ENCODE measurements around the gene MAPKAP1.

The MAPKAP1 gene

GRCh38 chr9:125532412-125532811, 174.6 kb downstream of the MAPKAP1 start:
- DNase-seq = no peak

DNA sequence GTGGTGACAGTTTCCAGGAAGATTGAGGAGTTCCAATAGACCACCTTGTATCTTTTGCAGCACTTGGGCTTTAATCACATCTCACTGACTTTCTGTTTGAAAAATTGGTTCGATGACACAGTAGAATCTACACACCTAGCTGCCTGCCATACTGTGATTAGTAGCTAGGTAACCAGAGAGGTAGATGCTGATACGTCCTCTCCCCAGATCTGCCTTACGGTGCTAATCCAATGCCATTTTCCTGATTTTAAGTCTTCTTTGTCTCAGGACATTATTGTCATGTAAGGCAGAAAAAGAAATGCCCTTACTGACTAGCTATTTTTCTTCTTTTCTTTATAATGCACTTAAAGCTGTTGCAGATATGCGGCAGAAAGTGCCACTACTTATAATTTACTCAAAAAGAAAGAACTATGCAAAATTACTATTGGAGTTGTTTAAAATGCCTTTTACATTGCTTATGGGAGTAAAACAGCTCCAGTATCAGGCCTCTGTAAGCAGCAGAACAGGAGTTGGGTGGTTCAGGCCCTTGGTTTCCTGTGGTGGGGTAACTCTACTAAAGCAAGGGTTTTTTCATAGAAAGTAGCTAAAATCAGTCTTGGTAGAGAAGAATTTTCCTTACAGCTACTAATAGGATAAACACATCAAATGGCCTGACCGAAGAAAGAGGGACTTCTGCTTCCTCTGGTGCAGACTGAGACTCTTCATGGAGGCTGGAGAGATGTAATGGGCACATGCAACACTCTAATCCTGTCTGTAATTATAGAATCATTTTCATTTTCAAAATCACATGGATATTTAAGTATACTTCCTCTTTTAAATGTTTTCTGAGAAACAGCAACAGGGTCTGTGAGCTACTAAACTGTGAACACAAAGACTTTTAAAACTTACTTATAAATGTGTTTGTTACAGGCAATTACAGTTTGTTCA, 177.2 kb downstream of the MAPKAP1 start:
- no peak for DNase-seq

- DNase-seq = no peak
These were observed 177.9 kb downstream of the MAPKAP1 start for GRCh38 chr9:125529107-125529506.

GRCh38 chr9:125527471-125528002, 179.5 kb downstream of the MAPKAP1 start:
- DNase-seq = no peak

- DNase-seq = no peak
These were observed 180.9 kb downstream of the MAPKAP1 start for GRCh38 chr9:125525921-125526631.

DNA sequence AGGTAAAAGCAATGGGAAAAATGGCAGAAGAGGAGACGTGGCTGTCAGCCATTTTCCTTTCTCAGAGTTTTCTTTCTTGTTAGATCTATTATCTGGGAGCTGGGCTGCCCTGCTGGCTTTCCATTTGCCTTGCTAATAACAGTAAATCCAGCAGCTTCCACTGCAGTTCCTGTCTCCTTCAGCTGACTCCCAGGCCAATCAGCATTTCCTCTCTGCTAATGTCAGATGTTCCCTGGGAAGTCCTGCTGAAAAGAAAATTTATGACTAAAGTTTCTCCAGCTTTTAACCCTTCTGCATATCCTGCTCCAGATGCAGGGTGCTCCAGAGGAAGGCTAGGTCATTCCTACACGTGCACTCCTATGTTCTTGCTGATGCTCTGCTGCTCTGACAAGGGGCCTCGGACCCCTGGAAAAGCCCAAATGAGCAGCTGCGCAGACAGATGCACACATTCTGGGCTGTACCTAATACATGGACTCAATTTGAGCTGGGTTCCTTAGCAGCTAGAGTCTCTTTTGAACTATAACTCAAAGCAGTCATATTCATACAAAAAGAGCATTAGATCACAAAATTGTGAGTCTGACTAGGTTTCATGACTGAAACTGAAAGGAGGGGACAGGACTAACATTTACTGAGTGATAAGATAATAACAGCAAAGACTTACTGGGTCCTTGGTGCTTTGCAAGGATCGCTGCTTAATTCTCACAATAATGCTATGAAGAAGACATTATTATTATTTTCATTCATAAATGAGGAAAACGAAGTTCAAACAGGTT, 182.2 kb downstream of the MAPKAP1 start:
- DNase-seq = no peak

GRCh38 chr9:125523681-125524080, 183.3 kb downstream of the MAPKAP1 start:
- DNase-seq = no peak

- DNase-seq = no peak
These were observed 184.7 kb downstream of the MAPKAP1 start for GRCh38 chr9:125522328-125522725.

DNA sequence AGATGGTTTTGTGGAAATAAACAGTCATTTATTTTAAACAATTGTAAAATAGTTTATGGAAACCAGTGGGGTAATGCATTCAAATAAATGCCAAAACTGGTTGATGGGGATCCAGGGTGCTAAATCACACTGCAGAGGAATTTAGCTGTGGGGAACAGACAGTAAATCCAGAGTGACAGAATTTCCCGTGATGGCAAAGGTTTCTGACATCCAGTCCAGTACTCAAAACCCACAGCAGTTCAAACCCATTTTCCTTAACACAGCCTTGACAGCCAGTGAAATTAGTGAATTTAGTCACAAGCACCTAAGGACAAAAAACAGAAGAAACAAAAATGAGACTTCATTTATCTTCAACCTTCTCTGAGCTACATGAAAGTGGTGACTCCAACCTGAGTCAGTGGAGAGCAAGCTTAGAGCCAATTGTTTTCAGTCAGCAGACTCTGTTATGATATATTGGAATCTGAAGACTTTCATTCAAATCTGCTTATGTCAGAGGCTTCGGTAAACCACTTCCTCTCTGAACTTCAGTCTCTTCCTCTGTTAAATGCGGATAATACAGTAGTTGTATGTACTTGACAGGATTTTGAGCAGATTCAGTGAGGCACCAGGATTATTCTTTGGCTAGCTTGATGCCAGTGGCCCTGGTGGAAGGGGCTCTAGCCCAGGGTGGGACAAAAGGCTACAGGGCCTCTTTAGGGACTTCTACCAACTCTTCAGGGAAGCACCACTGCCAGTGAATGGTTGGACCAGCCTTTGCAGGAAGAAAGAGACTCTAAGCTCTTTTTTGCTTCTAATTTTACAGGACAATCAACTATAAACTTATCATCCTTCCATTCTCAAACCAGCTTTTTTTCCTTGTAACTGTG, 185.3 kb downstream of the MAPKAP1 start:
- no peak for DNase-seq

DNA sequence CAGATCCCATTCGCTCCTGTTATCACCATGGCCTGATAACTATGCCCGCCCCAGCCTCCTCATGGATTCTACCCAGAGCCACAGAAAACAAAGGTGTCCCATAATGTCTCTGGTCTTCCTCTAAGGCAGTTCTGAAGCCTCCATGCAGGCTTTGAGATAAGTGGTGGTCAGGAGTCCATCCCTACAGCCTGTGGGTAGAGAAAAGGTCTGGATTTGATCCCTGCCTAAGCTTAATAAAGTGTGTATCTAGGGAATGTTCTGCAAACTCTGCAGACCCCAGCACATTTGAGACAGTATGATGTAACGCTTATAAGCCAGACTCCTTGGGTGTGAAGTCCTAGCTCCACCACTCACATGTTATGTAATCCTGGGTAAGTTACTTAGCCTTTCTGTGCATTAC, 187.3 kb downstream of the MAPKAP1 start:
- no peak for DNase-seq

DNA sequence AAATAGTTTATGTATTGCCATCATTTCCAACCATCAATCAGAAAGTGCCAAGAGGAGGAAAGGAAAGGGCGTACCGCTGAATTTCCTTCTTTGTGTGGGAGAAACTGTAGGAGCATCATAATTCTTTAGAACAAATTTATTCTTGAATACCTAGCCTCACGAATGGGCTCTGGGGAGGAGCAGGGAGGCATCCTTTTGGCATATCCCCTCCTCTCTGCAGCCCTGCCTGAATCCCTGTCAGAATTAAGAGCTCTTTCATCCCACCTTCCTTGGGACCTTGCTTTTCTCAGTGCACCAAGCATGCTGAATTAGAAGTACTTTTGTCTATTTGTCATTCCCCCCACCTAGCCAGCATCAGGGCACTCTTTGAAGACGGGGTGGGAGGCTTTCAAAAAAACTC, 189.4 kb downstream of the MAPKAP1 start:
- DNase-seq = no peak

DNA sequence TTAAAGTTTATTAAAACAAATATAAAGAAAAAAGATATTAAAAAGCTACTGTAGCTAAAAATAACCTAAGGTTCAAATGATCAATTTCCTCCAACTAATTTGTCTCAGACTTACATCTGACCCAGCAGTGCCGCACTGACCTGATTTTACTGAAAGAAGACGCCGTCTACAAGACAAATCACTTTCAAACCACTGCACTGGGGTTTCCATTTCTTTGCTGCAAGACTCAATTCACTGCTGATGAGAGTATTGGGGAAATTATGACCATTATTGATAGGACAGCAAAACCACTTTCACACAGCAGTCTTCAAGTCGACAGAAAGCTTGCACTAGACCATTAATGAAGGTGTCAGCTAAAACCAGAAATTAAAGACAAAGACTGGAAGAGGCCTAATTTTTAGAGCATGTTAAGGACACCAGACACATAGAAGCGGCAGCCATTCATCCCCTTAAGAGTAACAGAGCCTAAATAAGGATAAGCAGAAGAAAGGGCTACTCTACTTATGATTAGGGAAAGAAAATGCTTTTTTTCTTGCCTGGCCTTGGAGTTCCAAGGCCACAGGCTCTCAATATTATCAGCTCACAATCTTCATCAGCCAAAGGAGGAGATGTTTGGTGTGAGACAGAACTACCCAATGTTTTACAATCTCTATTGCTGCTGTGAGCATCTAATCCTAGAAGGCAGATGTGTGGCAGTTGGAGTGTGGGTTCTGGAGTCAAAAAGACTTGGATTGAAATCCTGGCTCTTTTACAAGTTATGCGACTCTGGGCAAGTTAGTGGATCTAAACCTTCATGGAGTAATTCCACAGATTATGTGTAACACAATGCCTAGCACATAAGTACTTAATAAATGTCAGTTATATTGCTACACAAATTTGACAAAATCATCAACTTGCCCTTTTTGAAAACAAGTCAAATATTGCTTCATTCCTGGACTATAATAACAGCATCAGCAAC, 190.7 kb downstream of the MAPKAP1 start:
- DNase-seq = no peak

DNA sequence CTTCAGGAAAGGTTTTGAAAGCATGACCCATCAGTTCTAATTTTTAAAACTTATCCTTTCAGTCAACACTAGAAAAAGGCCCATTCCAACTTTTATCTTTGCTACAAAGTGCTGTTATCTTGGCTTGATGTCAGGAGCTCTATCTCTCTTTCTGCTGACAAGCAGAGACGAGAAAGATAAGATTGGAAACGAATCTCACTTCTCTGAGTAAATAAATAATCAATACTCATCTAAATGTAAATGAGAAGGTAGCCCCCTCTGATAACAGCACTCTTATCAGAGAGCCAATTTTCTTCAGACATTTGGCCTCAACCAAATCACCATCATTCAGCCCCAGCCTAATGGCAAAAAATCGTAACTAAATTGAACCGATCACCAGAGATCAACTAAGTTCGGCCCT, 191.7 kb downstream of the MAPKAP1 start:
- no peak for DNase-seq

GRCh38 chr9:125514468-125514867, 192.5 kb downstream of the MAPKAP1 start:
- no peak for DNase-seq

DNA sequence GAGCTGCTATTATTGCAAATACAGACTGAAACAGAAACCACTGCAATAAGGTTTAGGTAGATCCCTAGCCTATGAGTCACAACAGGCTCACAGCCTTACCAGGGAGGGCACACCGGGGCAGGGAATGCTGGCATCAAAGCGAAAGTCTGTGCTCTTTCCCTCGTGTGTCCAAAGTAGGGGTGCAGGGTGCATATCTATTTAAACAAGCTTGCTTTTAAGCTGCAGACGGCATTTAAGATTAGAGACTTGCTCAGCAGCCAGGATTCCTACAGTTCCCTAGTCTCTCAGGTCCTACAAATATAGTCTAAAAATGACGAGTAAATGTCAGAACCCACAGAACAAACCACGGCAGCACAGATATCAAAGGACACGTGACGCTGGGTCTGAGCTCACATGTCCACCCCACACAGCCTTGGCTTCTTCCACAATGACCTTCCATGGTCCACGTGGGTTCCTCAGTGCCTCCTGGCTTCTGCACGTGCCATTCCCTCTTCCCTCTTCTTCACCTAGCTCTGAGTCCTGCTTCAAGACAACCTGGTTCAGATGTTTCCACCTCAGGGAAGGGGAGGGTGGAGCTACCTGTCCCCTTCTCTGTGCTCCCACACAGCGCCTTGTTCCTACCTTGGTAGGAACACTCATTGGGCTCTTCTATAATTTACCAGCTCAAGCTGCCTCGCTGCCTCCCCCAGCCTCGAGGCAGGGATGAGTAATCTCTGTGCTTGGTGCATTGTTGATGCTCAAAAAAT, 193.2 kb downstream of the MAPKAP1 start:
- DNase-seq = no peak

DNA sequence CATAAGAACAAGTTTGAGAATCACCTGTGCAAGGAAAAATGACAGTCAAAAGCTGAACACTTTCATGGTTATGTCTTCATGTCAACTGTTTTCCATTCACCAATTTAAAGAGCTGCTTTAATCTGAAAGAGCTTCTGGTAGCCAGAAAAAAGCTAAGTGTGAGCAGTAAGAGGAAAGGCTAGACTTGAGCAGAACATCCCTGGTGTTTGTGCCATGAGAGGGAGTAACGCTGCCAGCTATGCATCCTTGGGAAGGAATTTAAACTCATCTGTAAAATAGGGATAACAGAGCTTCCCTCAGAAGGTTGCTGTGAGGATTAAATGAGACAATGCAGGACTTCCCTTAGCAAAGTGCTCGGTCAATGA, 193.7 kb downstream of the MAPKAP1 start:
- DNase-seq = no peak

DNA sequence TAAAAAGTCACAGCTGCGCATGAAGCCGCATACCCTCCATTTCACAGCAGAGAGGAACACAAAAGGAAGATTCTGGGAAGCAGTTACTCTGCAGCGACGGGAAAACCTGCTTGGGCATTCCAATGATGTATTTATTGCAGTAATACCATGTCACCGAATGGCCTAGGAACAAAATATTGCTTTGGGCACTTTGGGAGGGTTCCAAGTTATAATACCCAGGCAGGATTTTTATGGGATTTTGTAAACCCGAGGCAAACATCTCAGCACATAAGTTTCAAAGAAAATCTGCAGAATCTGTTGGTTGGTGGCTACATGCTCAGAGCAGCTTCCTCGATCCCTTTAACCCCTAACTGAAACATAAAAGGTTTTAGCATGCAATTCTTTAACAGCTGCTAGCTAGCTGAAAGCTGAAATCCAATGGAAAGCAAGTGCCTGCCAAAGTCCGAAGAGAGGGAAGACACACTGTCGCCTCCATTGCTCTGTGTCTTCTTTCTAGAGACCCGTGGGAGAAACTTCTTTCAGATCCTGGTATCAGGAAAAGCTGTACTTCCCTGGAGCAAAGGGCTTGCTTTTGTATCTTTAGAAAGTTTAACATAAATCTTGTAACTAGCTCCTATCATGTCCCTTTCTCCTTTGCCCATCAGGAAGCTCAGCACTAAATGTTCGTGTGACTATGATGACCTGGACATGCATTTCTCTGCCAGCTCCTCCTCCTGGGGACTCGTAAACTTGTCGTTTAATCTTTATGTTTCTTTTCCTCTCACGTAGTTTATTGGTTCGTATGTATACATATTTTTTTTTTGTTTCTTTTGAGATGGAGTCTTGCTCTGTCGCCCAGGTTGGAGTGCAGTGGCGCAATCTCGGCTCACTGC, 195.0 kb downstream of the MAPKAP1 start:
- DNase-seq = no peak

- DNase-seq = no peak
These were observed 196.0 kb downstream of the MAPKAP1 start for GRCh38 chr9:125510980-125511379.

DNA sequence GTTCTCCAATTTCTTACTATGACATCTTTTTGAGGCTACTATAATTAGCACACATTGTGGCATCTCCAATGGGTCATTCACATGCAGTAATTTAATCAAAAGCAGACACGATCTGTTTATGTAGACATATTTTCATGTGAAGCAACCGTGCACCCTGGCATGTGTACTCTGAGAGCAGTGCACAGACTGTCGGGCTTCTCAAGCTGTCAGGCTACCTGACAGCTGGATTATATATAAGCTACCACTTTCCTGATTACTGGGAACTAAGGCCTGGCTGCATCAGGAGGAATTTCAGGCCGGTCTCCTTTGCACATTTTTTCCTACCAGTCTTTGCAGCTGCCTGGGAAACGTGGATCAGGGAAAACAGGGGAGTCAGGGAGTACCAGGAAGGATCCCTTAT, 197.5 kb downstream of the MAPKAP1 start:
- DNase-seq = no peak

Measured in T-helper 9 cell (primary cell).